ENCODE results near the gene RNASE9. TPM values are rescaled to one million over a fixed set of nuclear protein-coding genes. Genes with fewer than 3 reads are reported as not detected.

Gene RNASE9
- total and polyA plus RNA-seq, 9 of the 15 experiments (the other 6 are each of a cell fraction or from before 2014, with no cell fraction given), result not detected

- POLR2A ChIA-PET, result interaction anchor here (0.9 kb wide), 2 partner anchors 135 to 248 kb away, joined by 3 read pairs; no protein-coding TSS in a partner anchor
- peak within 1 kb of the TSS; percentile 70 for H3K4me2 ChIP-seq (ENCODE audit: insufficient read depth, low read length)
These were observed 30.4 kb upstream of the RNASE9 start, which contains the start of gene RNASE12 for GRCh38 chr14:20591235-20591634. Gene RNASE12, minus strand, starts transcription at chr14:20591376. Its CDS starts 653 bp downstream, at chr14:20590723.

More at GRCh38 chr14:20591235-20591634, 30.4 kb upstream of the RNASE9 start, which contains the start of gene RNASE12:
- Histone ChIP-seq H3K9me3 (replicated peaks; ENCODE audit: control insufficient read depth, insufficient read depth, low read depth, low read length) (no peaks in the 10 kb centered on the region), H3K9me1 (ENCODE audit: control insufficient read depth, insufficient read depth, low read length) (no peaks in the 10 kb centered on the region), H3K9ac (ENCODE audit: insufficient read depth in 1 of 2, low read depth in 2 of 2, low read length in 2 of 2) (peak within 1 kb of the TSS; percentile 29 to 68; a peak in 2 of 4 replicates), H3K27ac (ENCODE audit: extremely low read depth, low read depth, low read length) (peak within 1 kb of the TSS; percentile 50), H4K20me1 (replicated peaks; ENCODE audit: control insufficient read depth, insufficient read depth, low read length) (no peaks in the 10 kb centered on the region), H3K4me3 (peak within 1 kb of the TSS; percentile 22), H3K27me3 (ENCODE audit: control insufficient read depth in 2 of 2, insufficient read depth in 2 of 2, low read length in 2 of 2) (no peaks in the 10 kb centered on the region), H3K79me2 (ENCODE audit: control insufficient read depth, insufficient read depth, low read length) (no peaks in the 10 kb centered on the region), H3K4me1 (replicated peaks in 1 of 2; ENCODE audit: control insufficient read depth in 2 of 2, insufficient read depth in 2 of 2, low read length in 2 of 2) (peaks cover 4 to 22% of the 10 kb centered on the region in 2 experiments), H2AFZ (ENCODE audit: low read depth, low read length) (peak within 1 kb of the TSS; percentile 91), H3K36me3 (ENCODE audit: control insufficient read depth, insufficient read depth, low read length) (no peaks in the 10 kb centered on the region)
- CTCF ChIA-PET (ENCODE audit: low intra/inter-chr PET ratio), result no interaction called here
- FAIRE-seq, result peak; percentile 48
- no peak for DNase-seq (ENCODE audit: extremely low read depth in 1 of 4, low spot score in 3 of 4)
- in situ Hi-C loops (cut with MboI) (no loop called here), intact Hi-C loops (cut with micrococcal nuclease) (no loop called here)
- no TSS peak for BruUV-seq (replicated peaks)
- no peak for TF ChIP-seq ZNF583 (CRISPR knock-in tag; IDR thresholded peaks at IDR 0.05)
- no peak for TF ChIP-seq STAT6 (CRISPR knock-in tag; IDR thresholded peaks at IDR 0.05)
- TF ChIP-seq RHOXF2B (CRISPR knock-in tag; conservative IDR thresholded peaks at IDR 0.05), result no peak
- TF ChIP-seq HINFP (tag; conservative IDR thresholded peaks at IDR 0.05; ENCODE audit: low read depth), result no peak
- TF ChIP-seq ZNF75A (CRISPR knock-in tag; IDR thresholded peaks at IDR 0.05), result no peak
- TF ChIP-seq CHD2 (IDR thresholded peaks at IDR 0.05; ENCODE audit: low read depth, low read length), result no peak
- no peak for TF ChIP-seq KLF13 (tag; IDR thresholded peaks at IDR 0.05; ENCODE audit: borderline replicate concordance, low read depth)
- no peak for TF ChIP-seq HEY1 (CRISPR knock-in tag; IDR thresholded peaks at IDR 0.05; ENCODE audit: borderline replicate concordance)
- no peak for TF ChIP-seq ELK3 (CRISPR knock-in tag; IDR thresholded peaks at IDR 0.05)
- TF ChIP-seq CHCHD3 (CRISPR knock-in tag; IDR thresholded peaks at IDR 0.05), result no peak
- TF ChIP-seq JUND (IDR thresholded peaks at IDR 0.05; ENCODE audit: borderline replicate concordance, low read depth, low read length), result no peak
- no peak for TF ChIP-seq JUND (tag; IDR thresholded peaks at IDR 0.05; ENCODE audit: borderline replicate concordance, low read depth, low read length)
- no peak for TF ChIP-seq SIX5 (IDR thresholded peaks at IDR 0.05; ENCODE audit: borderline replicate concordance in 1 of 2, insufficient read depth in 1 of 2, low read depth in 1 of 2, low read length in 2 of 2)
- no peak for TF ChIP-seq ZKSCAN1 (IDR thresholded peaks at IDR 0.05; ENCODE audit: low read depth, low read length)
- TF ChIP-seq XRCC3 (IDR thresholded peaks at IDR 0.05), result no peak
- TF ChIP-seq RFX1 (IDR thresholded peaks at IDR 0.05), result no peak
- no peak for TF ChIP-seq CTBP1 (IDR thresholded peaks at IDR 0.05; ENCODE audit: borderline replicate concordance)
- ATAC-seq, result peak; percentile 86
- WGBS (ENCODE audit: insufficient coverage, low coverage, missing lambda C conversion rate), result 23% methylated on average over 4 of the region's 4 CpGs
